SJSA1 (cell line): ENCODE results near the gene GSTT4. TPM values are rescaled to one million over a fixed set of nuclear protein-coding genes. Genes with fewer than 3 reads are reported as not detected.
"Not testable (repeated sequence)": the region's sequence is repeated elsewhere in the genome, so short reads cannot be mapped to it uniquely, and the experiment has no call there.

ENCODE experiments used
- DNase-seq, 2 experiments: peaks; one replicate each; pipeline ENCODE4 v3.0.0-alpha.2; 2015 to 2020; ENCODE audit warnings: low spot score in 2 of 2, low read depth in 1 of 2
- H3K27ac ChIP-seq: fragments of 250-450 bp; sonication (Bioruptor Pico); 2 replicates; pipeline ENCODE4 v1.5.1; 2020; ENCODE audit warnings: mild to moderate bottlenecking, moderate library complexity
- H3K27me3 ChIP-seq: fragments of 250-450 bp; sonication (Bioruptor Pico); replicated peaks from 2 replicates; pipeline ENCODE4 v1.5.1; 2020; ENCODE audit warnings: mild to moderate bottlenecking, moderate library complexity
- H3K36me3 ChIP-seq: fragments of 250-450 bp; sonication (Bioruptor Pico); 2 replicates; pipeline ENCODE4 v1.5.1; 2020; ENCODE audit warnings: mild to moderate bottlenecking
- H3K4me1 ChIP-seq: fragments of 250-450 bp; sonication (Bioruptor Pico); replicated peaks from 2 replicates; pipeline ENCODE4 v1.6.1; 2021; ENCODE audit warnings: mild to moderate bottlenecking
- H3K4me3 ChIP-seq: fragments of 250-450 bp; sonication (Bioruptor Pico); 2 replicates; pipeline ENCODE4 v1.5.1; 2020; ENCODE audit warnings: mild to moderate bottlenecking
- H3K9me3 ChIP-seq: fragments of 250-450 bp; sonication (Bioruptor Pico); replicated peaks from 2 replicates; pipeline ENCODE4 v1.5.1; 2020; ENCODE audit warnings: mild to moderate bottlenecking
- total RNA-seq: library from RNA; depleted of rRNA; stranded (reverse); fragments of >200 nt; shearing (Covaris generic); gene quantifications from 2 replicates; pipeline ENCODE4 v1.2.3, GENCODE V29; 2014

Gene GSTT4
- total RNA-seq, 1 experiment from 2014 or later: not detected

DNA sequence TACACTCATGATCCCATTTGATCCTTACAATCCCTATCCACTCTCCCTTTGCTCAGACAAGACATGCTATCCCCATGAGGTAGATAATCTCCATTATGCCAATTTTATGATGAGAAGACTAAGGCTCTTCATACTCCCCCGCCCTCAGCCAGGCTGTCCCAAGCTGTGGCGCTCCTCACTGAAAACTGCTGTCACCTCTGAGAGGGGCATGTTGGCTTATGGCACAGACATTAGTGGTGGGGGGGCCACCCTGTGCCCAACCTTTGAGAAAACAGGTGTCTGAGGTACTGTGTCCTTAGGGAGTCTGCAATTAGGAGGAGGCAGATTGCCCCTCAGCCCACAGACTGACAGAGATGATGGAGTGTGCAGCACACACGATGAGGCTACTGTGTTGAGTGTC lies 36.2 kb downstream of the GSTT4 start:
- Histone ChIP-seq H3K4me1 (no peaks in the 10 kb centered on the region), H3K27me3 (no peaks in the 10 kb centered on the region), H3K9me3 (no peaks in the 10 kb centered on the region), H3K4me3 (no peak overlapping the region), H3K36me3 (peaks cover 31% of the 10 kb centered on the region), H3K27ac (no peak overlapping the region)
- DNase-seq: no peak

DNA sequence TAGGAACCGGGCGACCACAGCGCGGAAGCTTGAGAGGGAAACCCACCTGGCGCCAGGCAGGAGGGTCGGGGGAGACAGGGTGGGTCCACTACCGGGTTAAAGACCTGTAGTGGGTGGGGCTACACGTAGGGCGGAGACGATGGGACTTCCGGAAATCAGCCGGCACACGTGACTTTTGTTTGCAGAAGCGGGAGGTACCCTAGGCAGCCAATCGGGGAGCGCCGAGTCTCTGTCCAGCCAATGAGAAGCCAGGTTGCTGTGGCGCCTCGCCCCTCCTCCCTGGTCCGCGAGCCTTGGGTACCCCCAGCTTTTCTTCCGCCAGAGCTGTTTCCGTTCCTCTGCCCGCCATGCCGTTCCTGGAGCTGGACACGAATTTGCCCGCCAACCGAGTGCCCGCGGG lies 38.7 kb downstream of the GSTT4 start, which contains the start of gene DDTL:
DDTL (plus strand) TSS at position 321 of the 400 bp plus-strand sequence; CDS start at position 348, 27 bp downstream.
- H3K4me3 ChIP-seq, DNase-seq, H3K27ac ChIP-seq, H3K4me1 ChIP-seq, H3K9me3 ChIP-seq, H3K27me3 ChIP-seq: not testable (repeated sequence)
- H3K36me3 ChIP-seq: peaks cover 26% of the 10 kb centered on the region

DNA sequence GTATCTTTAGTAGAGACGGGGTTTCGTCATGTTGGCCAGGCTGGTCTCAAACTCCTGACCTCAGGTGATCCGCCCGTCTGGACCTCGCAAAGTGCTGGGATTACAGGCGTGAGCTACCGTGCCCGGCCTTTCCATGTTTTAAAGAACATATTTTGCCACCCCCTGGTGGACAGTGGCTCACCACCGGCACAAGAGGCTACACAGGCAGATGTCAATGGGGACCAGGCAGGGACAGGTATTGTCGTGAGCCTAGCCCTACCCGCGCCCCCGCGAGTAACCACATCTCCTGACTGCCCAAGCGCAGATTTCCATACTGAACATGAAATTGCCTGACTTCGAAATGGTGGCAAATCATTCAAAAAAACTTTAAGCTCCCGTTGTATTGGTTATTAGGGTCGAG lies 39.2 kb downstream of the GSTT4 start:
- not testable (repeated sequence) for DNase-seq, H3K9me3 ChIP-seq, H3K4me3 ChIP-seq, H3K27ac ChIP-seq, H3K27me3 ChIP-seq, H3K4me1 ChIP-seq
- H3K36me3 ChIP-seq: peaks cover 22% of the 10 kb centered on the region

DNA sequence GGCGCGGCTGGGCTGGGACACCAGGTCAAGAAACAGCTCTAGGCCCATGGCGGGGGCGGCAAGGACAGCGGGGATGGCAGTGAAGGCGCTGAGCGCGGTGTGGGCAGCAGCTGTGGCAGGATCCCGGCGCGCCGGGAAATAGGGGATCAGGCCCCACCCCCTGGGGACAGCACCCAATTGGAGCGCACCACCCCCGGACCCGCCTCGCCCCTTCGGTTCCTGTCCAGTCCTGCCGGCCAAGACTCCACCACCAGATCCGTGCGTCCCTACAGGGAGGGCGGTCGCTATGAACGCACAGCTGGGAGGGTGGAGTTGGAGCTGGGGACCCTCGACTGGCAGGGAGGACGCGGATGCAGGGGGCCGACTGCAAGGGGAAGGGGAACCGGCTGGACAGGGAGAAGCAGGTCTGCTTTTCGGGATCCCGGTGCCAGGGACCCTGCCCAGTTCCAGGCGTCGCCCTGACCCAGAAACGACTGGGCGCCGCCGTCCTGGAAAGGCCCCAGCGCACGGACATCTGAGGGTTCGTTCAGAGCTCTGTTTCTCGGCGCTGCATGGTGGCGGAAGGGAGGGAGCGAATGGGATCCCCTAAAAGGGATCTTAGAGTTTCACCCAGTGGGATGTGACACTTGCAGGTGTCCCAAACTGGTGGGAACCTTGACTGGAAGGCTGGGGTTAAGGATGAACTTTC lies 44.0 kb downstream of the GSTT4 start, which contains the start of gene GSTT2B:
GSTT2B (minus strand) TSS at position 112 of the 688 bp plus-strand sequence; CDS start at position 48, 64 bp downstream.
- not testable (repeated sequence) for H3K27me3 ChIP-seq, H3K9me3 ChIP-seq, H3K36me3 ChIP-seq, DNase-seq, H3K4me1 ChIP-seq, H3K27ac ChIP-seq, H3K4me3 ChIP-seq

DNA sequence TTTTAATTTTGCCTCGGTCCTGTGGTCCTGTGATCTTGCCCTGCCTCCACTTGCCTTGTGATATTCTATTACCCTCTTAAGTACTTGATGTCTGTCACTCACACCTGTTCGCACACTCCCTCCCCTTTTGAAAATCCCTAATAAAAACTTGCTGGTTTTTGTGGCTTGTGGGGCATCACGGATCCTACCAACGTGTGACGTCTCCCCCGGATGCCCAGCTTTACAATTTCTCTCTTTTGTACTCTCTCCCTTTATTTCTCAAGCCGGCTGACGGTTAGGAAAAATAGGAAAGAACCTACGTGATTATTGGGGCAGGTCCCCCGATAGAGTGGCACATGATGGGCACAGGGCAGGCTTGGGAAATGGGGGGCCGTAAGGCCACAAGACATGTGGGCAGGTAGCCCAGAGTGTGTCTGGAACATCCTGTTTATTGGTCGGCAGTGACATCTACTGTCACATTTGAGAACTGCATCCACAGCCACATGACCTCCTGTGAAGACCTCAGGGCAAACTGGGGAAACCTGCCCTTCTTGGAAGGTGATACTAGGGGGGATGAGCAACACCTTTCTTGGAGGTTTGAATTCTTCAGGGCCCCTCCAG lies 48.9 kb downstream of the GSTT4 start:
- not testable (repeated sequence) for H3K27me3 ChIP-seq, H3K4me1 ChIP-seq, H3K9me3 ChIP-seq, H3K27ac ChIP-seq, H3K36me3 ChIP-seq, H3K4me3 ChIP-seq
- peak; percentile 38 to 72 for DNase-seq

DNA sequence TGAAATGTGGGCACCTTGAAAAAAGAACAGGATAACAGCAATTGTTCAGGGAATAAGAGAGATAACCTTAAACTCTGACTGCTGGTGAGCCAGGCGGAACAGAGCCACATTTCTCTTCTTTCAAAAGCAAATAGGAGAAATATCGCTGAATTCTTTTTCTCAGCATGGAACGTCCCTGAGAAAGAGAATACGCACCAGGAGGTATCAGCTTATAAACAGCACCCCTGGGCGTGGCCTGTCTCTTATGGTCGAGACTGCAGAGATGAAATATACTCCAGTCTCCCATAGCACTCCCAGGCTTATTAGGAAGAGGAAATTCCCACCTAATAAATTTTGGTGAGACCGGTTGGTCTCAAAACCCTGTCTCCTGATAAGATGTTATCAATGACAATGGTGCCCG lies 49.4 kb downstream of the GSTT4 start:
- not testable (repeated sequence) for H3K4me3 ChIP-seq, H3K4me1 ChIP-seq, H3K27me3 ChIP-seq, H3K9me3 ChIP-seq, H3K27ac ChIP-seq, DNase-seq, H3K36me3 ChIP-seq

DNA sequence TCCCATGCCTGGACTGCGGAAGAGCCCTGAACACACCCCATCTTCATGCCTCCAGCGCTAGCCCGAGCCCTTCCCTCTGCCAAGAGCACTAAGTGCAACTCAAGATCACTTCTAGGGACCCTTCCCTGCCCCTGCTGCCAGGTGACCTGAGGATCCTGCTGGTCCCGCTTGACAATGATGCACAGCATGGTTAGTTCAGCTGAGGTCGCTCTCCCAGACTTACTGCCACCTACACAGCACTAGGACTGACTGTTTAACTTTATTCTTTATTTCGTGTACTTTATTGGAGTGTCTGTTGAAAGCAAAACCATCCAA lies 50.3 kb downstream of the GSTT4 start:
- not testable (repeated sequence) for DNase-seq, H3K27ac ChIP-seq, H3K4me1 ChIP-seq, H3K27me3 ChIP-seq, H3K36me3 ChIP-seq, H3K4me3 ChIP-seq, H3K9me3 ChIP-seq

DNA sequence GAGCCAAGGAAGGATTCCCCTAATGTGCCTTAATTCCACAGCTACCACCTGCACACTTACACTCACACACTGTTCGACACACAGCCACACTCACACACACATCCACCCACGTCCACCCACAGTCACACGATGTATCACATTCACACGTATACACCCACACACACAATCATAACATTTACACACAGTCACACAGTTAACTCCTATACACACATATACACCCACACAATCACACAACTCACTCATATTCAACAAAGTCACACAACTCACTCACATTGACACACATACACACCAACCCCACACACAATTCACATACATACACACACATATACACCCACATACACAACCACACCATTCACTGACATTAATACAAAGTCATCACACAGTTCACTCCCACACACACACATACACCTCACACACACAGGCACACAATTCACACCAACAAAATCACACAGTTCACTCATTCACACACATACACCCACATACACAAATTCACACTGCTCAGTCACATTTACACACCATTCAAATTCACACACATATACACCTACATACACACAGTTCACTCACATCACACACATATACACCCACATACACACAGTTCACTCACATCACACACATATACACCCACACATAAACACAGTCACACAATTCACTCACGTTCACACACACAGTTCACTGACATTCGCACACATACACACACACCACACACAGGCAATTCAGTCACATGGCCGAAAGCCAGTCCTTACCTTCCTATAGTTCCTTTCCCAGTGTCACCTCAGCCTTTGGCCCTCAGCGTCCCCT lies 50.9 kb downstream of the GSTT4 start:
- not testable (repeated sequence) for H3K36me3 ChIP-seq, H3K4me1 ChIP-seq, H3K4me3 ChIP-seq, H3K9me3 ChIP-seq, H3K27me3 ChIP-seq, H3K27ac ChIP-seq, DNase-seq

DNA sequence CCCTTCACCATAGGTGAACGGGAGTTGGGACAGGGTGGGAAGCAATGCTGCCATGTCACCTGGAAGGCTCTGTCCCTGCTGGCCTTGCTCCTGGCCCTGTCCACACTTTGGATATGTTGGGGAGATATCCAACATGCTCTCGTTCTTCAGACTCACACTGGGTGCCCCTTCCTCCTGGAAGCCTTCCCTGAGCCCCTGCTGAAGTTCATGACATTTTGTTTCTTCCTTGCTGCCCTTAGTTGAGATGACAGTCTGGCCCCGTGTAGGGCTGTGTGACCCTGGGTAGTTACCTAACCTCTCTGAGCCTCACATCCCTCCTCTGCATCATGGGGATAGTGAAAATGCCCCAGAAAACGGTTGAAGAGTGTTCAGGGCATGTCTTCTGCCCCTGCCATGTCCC lies 51.8 kb downstream of the GSTT4 start:
- not testable (repeated sequence) for H3K27me3 ChIP-seq, H3K27ac ChIP-seq

DNA sequence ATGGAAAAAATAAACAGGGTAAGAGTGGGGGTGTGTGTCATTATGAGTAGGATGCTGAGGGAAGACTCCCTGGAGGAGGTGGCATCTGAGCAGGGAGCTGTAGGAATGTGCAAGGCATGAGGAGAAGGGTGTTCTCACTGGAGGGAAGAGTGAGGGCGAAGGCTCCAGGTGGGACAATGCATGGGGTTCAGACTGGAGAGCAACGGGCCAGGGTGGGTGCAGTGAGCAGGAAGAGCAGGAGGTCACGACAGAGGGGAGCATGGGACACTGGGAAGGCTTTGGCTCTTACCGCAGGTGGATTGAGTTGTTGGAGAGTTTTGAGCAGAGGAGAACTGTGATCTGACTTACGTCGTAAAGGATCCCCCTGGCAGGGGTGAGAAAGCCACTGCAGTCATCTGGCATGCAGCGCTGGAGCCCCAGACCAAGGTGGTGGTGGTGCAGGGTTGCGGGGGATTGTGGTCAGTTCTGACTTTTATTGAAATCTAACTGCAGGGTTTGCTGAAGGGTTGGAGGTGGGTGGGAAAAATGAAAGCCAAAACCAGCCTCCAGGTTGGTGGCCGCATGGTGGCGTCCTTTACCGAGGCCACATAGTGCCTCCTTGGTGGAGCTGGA lies 52.4 kb downstream of the GSTT4 start:
- not testable (repeated sequence) for H3K36me3 ChIP-seq, H3K4me3 ChIP-seq, H3K27ac ChIP-seq, H3K4me1 ChIP-seq, DNase-seq, H3K27me3 ChIP-seq, H3K9me3 ChIP-seq

More for the DNA sequence above, 51.8 kb downstream of the GSTT4 start:
- H3K4me1 ChIP-seq, H3K9me3 ChIP-seq, H3K36me3 ChIP-seq, H3K4me3 ChIP-seq, DNase-seq: not testable (repeated sequence)

DNA sequence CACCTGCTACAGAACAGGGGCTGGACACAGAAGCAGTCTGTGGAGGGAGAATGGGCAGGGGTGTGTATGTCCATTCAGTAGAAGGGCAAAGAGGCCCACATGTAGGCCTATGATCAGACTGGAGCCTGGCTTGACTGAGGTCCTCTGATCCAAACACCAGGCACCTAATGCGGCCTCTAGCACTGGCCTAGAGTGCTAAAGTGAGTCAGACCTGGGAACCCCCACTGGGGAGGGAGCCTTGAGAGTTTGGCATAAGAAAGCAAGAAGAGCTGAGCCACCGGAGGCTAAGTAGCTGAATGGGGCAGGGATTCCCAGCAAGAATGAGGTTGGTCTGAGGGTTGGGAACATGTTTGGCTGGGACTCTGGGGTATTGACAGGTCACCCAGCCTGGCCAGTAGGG lies 53.9 kb downstream of the GSTT4 start:
- H3K27ac ChIP-seq, H3K9me3 ChIP-seq, H3K4me1 ChIP-seq, H3K4me3 ChIP-seq, H3K27me3 ChIP-seq, DNase-seq, H3K36me3 ChIP-seq: not testable (repeated sequence)

DNA sequence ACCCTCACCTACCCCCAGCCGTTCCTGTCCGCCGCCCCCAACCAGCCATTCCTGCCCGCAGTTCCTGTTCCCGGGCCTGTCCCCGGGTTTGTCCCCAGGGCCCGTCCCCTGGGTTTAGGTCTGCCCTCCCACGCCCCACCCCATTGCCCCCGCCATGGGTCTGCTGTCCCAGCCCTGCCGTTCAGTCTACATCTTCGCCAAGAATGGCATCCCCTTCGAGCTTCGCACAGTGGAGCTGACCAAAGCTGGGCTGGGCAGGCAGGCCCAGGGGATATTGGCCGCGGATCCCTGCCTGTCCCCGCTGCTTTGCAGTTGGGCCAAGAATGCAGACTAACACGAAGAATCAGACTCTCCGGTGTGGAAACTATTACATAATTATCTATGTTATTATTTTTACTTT lies 55.5 kb downstream of the GSTT4 start:
- H3K4me1 ChIP-seq, H3K36me3 ChIP-seq, H3K4me3 ChIP-seq, H3K27ac ChIP-seq, H3K27me3 ChIP-seq, H3K9me3 ChIP-seq, DNase-seq: not testable (repeated sequence)
